Measurements from ENCODE around the gene RAD50.

RAD50 gene

DNA sequence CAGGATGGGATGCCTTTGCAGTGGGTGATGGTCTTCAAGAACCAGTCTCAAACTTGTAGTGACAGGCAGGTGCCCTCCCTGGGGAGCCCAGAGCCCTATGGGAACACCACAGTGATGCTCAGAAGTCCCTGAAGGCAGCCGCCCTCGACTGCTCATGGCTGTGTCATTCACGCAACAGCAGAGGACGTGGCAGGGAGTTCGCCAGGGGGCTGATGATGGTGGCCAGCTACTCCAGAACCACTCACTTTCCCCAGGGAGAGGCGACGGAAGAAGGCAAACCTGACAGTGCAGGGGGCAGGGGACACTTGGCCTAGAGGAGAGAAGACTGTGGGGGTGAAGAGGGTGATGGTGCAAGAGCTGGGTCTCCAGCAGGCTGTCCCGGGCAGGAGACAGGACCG, 105.2 kb downstream of the RAD50 start:
- no peak for DNase-seq (ENCODE audit: low spot score)

- no peak for DNase-seq (ENCODE audit: low spot score)
These were observed 106.4 kb downstream of the RAD50 start for GRCh38 chr5:132662925-132663770.

DNA sequence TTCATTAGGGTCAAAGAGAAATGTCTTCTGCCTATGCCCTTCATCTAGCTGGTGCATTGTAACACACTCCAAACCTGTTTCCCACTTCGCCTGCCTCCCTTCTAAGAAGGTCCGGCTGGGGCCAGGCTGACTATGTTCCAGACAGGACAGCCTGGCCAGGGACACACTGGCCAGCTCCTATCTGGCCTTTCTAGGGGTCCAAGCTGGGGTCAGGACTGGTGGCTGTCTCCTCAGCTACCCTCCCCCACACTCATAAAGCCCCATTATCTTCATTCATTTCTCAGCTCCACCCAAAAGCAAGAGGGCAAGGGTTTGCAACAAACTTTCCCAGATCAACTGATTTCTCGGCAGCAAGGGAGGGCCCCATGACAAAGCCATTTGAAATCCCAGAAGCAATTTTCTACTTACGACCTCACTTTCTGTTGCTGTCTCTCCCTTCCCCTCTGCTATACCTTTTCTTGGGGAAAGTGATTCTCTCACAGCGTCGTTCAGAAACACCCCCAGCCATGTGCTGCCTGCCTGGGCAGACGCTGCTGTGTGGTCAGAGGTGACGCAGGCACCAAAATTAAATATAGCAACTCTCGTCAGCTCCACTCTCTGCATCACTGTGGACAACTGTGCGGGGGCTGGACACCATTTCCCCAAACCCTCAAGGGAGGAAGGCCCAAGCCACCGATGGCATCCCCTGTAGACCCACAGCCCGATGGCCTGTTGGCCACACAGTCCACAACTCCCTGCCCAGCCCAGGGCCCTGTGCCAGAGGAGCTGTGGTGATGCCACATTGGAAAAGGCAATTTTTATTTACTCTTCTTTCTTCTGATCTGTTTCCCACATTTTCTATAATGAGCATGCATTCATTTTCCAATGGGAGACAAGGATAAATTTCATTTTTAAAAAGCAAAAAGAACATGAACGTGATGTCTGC, 107.3 kb downstream of the RAD50 start:
- DNase-seq (ENCODE audit: low spot score): no peak

GRCh38 chr5:132664696-132665209, 108.0 kb downstream of the RAD50 start:
- DNase-seq (ENCODE audit: low spot score): no peak

- DNase-seq (ENCODE audit: low spot score): no peak
These were observed 108.8 kb downstream of the RAD50 start for GRCh38 chr5:132665574-132666080.

DNA sequence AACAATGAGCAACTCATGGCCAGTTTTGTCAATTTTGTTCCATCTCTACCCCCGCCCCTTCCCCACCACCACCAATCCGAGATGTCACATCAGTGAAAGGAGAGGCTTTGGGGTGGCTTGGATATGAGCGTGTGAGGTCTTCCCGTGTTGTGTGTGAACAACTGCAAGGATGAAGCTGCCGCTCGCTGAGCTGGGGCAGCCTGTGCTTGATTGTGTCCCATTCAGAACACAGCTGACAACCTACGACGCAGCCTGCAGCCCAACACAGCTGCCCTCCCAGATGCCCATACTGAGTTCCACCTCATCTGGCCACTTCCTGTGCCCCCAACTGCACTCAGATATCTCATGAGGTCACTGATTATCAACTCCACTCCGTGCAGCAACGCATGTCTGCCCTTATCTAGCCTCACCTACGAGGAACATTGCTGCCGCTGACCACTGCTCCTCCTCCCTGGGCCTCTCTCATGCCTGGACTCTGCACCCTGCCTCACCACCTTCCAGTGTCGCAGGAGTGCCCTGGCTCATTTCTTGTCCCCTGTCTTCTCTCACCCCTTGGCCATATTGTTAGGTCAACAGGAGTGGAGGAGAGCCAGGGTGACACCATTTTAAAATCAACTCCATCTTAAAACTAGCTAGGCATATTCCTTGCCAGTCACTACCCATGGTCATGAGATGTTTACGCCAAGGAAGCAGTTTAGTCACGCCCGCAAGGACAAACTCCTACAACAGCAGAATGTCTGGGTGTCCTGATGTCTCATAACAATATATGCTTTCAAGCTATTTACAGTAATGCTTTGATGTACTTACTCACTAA, 109.7 kb downstream of the RAD50 start:
- DNase-seq (ENCODE audit: low spot score): no peak

GRCh38 chr5:132667309-132667708, 110.5 kb downstream of the RAD50 start:
- DNase-seq (ENCODE audit: low spot score): no peak

- DNase-seq (ENCODE audit: low spot score): no peak
These were observed 111.3 kb downstream of the RAD50 start for GRCh38 chr5:132667761-132668705.

DNA sequence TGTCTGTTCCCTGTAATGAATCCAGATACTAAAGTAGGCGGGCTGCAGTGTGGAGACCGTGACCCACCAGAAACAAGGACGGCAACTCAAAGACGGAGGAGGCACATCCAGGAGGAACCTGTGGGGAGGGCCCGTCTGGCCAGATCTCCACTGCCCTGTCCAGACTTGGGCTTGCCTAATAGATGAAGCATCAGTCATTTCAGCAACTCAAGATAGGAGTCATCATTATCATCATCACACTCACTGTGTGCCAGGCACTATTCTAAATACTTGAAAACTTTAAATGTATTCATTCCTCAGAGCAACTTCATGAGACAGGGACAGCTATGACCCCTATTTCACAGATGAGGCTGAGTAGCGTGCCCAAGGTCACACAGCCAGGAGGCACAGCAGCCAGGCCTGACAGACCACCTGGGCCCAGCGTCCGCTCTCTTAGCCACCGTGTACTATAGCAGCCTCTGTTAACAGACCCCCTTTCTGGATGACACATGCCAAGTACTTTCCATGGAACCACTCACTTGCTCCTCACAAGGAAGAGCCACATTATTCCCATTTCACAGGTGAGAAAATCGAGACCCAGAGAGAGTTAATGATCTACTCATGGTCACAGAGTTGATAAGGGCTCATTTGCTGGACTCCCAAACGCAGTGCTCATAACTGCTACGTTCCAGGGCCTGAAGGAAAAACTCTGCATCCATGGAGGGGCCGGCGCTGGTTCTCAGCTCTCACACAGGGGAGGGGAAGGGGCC, 112.1 kb downstream of the RAD50 start:
- no peak for DNase-seq (ENCODE audit: low spot score)

DNA sequence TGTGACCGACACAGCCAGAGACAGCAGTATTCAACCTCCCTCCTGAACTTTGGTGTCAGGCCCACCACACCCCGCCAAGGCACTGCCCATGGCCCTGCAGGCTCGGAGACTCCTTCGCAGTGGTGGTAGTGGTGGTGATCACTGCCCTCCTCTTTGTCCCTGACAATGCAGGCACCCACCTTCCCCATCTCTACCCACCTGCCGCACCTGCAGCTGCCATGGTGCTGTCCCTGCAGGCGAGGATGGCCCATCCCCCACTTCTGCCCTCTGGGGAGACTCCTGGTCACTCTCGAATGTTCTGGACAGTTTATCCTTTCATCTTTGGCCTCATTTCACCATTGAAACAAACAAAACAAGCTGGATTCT, 112.7 kb downstream of the RAD50 start:
- no peak for DNase-seq (ENCODE audit: low spot score)

DNA sequence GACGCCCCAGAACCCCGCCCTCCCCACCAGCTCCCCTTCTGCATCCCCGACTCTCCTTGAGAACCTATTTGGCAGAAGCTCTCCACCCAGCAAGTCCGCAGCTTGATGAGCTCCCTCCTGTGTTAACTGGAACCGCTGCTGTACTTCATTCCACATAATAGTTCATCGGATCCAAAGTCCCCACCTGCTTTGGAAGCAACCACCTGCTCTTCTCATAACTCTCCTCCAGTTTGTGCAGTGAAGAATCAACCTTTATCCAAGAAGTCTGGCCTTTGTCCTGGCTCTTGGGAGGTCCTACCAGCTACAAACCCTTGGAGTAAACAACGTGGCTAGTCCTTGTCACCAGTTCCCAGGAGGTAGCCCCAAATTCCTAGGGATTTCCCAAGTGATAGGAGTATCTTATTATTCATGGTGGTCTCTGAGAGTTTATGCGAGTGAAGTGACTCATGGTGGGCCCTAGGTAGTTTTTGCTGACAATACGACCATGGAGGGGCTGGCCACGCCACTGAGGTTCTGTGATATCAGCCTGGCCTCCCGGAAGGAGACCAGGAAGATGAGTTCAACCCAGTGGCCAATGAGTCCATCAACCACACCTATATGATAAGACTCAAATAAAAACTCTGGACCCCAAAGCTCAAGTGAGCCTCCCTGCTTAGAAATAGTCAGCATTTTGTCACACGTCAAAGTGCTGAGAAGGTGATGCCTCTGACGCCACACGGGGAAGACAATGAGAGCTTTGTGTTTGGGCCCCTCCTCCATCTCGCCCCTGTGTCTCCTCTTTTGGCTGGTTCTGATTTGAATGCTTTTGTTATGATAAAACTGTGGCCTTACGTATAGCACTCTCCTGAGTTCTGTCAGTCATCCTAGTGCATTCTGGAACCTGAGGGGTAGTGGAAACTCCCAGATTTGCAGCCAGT, 113.4 kb downstream of the RAD50 start:
- DNase-seq (ENCODE audit: low spot score): no peak

DNA sequence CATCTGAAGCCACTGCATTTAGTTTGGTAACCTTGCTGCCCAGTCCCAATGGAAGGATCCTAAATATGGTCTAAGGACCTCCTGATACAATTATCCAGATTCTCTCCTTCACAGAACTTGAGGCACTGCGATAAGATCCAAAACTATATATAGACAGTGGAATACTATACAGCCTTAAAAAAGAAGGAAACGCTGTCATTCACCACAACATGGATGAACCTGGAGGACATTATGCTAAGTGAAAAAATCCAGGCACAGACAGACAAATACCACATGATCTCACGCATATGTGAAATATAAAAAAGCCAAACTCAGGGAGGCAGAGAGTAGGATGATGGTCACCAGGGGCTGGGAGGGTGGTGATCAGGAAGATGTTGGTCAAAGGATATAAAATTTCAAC, 114.2 kb downstream of the RAD50 start:
- no peak for DNase-seq (ENCODE audit: low spot score)

GRCh38 chr5:132673488-132673887, 116.7 kb downstream of the RAD50 start:
- no peak for DNase-seq (ENCODE audit: low spot score)

GRCh38 chr5:132673939-132674630, 117.3 kb downstream of the RAD50 start, which contains the start of gene IL4:
Gene IL4, plus strand, starts transcription at chr5:132673989. Its CDS starts 62 bp downstream, at chr5:132674051.
- no peak for DNase-seq (ENCODE audit: low spot score)

GRCh38 chr5:132674671-132675506, 118.1 kb downstream of the RAD50 start:
- no peak for DNase-seq (ENCODE audit: low spot score)

DNA sequence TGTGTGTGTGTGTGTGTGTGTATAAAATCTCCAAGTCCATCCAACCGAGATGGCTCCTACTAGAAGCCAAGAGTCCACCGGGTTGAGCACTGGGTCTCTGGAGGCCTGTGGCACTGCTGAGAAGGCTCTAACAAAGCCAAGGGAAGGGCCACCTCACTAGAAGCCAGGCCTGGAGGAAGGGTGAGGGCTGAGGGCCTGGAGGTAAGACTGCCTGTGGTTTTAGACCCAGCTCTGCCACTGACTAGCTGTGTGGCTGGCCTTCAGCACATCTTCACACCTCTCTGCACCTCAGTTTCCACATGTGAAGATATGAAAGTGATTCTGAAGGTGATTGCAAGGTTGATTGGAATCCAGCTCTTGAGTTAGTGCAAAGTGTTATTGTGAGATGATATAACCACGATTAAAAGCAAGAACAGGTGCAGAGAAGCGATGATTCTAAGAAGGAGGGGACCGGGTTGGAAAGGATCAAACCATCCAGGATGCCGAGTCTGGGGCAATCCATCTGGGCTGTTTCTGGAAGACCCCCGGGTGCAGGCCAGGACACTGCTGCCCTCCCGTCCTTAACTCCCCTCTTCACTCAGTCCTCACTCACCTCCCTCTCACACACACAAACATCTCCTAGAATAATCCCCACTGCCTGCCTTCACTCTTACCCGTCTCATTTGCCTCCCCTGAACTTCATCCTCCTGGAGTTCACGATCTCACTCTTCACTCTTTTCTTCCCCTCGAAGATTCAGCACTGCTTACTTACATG, 119.3 kb downstream of the RAD50 start:
- no peak for DNase-seq (ENCODE audit: low spot score)

Data from globus pallidus (tissue), 1 donor.